DMS114 treated with DMSO at 0.1 percent for 48 hours (cell line): ENCODE measurements around the gene FOXO6.
"Not testable (repeated sequence)": the region's sequence is repeated elsewhere in the genome, so short reads cannot be mapped to it uniquely, and the experiment has no call there.

Source experiments
- DNase-seq: peaks from one replicate; lab custom pipeline; 2025; ENCODE audit not compliant: unreplicated experiment; lab: John Stamatoyannopoulos, UW

FOXO6 gene

DNA sequence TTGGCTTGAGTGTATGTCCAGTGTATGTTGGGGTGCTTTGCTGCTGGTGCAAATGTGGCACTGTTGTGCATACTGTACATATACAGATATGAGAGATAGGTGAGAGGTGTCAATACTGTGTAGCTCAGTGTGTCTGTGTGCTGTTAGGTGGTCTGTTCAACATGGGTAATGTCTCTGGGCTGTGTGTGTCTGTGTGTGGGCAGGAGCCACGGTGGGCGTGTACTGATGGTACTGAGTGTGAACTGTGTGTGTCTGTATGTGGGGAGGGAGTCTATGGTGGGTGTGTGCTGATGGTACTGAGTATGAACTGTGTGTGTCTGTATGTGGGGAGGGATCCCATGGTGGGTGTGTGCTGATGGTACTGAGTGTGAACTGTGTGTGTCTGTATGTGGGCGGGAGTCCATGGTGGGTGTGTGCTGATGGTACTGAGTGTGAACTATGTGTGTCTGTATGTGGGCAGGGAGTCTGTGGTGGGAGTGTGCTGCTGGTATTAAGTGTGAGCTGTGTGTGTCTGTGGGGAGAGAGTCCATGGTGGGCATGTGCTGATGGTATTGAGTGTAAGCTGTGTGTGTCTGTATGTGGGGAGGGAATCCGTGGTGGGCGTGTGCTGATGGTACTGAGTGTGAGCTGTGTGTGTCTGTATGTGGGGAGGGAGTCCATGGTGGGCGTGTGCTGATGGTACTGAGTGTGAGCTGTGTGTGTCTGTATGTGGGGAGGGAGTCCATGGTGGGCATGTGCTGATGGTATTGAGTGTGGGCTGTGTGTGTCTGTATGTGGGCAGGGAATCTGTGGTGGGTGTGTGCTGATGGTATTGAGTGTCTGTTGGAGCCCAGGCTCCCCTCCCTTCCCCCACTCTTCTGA is 32.2 kb upstream of the FOXO6 start:
- DNase-seq, result no peak

DNA sequence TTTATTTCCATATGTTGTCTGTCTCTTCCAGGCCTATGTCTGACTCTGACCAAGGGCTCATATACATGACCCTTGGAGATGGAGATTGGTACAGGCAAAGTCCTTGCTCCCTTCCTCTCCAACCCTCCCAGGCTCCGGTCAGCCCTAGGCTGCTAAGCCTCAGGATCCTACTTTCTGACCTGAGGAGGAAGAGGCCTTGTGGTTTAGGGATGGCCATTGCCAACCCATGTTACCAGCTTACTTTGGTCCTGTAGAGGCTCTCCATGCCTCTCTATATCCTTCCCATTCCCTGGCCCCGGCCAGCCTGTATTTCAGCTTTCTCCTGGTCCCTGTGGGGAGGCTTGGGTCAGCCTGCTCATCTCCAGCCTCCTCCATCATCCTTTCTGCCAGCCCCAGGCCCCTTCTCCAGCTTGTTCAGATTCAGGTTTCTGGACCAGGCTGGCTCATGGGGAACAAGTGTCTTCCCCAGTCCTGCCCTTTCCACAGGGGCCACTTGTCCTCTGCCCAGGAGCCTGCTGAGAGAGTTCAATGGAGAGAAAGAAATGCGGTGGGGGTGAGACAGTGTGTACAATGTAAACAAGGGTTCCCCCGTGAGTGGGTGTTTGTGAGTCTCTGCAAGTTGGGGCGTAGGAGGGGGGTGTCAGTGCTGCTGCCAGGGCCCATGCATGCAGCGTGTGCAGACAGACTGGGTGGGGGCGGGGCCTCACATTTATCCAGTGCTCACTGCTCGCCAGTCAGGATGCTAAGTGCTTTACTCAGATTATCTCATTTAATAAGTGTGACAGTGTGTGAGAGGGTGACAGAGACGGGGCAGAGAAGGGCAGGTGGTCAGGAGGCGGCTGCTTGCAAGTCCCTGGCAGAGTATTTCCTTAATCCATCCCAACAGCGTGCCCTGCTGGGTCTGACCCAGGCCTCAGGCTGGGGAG is 31.3 kb upstream of the FOXO6 start:
- no peak for DNase-seq

DNA sequence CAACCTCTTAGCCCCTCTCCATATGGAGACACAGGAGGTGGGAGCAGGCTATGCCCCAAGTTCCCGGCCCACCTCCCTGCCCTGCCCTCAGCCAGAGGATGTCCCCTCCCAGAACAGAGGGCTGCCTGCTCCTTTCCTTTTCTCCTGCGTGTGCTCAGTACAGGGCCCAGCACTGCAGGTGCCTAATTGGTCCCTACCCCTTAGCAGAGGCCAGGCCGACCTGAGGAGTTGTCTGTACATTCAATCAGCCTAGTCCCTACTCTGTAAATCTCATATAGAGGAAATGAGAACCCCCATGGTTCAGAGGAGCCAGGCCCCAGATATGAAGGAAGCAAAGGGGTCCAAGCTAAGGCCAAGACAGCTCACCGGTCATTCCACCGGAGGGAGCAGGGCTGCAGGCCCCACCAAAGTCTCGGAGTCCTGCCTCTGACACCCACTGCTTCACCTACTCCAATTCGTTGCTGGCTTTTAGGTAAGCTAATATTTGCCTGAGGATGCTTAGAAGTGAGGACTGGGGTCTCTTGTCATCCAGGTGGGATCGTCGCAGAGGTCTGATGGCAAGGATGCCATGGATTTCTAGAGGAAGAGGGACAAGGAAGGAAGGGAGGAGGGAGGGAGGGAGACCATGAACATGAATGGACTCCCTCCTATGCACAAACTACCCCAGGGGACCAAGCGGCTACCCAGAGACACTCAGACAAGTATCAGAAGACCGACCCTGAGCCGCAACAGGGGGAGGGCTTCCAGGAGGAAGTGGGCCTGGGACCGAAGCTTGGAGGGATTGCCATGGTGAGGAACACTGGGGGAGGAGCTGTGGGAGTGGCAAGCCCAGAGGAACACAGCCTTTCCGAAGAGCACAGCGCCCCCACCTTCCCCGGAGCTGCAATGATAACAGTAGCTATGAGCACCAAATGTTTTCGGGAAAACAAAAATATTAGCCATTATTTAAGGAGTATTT is 30.4 kb upstream of the FOXO6 start:
- DNase-seq, result peak; percentile 14

DNA sequence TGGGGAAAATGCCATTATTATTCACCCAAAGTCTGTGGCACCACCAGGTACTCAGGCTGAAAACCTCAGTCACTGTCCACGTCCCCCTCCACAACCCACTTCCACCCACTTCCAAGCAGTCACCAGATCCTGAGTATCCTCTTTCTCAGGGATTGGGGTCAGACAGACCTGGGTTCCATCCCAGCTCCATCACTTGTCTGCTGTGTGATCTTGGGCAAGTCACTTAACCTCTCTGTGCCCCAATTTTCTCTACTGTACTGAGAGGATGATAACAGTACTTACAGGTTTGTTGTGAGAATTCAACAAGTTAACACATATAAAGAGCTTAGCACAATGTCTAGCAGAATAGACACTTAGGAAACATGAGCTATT is 29.7 kb upstream of the FOXO6 start:
- DNase-seq, result no peak

DNA sequence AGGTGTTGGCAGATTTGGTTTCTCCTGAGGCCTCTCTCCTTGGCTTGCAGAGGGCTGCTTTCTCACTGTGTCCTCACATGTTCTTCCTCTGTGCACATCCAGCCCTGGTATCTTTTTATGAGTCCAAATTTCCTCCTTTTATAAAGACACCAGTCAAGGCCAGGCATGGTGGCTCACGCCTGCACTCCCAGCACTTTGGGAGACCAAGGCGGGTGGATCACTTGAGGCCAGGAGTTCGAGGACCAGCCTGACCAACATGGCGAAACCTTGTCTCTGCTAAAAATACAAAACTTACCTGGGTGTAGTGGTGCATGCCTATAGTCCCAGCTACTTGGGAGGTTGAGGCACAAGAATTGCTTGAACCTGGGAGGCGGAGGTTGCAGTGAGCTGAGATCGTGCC is 29.1 kb upstream of the FOXO6 start:
- DNase-seq, result not testable (repeated sequence)

DNA sequence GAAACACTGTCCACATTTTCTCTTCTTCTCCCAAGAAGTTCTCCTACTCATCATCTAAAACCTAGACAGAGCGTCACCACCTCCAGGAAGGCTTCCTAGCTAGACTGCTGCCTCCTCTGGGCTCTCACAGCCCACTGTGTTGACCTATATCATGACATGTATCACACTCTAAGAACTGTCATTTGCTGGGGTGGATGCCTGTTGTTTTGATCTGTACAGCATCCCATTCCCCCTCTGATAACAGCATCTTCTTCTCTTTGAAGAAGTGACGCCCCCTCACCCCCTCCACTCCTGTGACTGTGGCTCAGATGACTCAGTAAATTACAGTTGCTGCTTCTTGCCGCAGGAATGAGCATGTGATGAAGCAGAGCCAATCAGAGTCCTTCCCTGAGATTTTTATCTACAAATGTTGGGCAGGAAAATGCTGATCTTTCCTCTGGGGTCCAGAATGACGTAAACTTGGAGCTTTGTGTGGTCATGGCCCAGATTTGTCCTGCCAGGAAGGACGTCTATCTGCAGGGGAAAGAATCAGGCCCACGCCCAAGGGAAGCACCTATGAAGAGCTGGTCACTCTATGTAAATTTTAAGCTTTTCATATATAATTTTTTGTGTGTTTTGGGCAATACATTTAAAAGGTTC is 28.0 kb upstream of the FOXO6 start:
- no peak for DNase-seq

DNA sequence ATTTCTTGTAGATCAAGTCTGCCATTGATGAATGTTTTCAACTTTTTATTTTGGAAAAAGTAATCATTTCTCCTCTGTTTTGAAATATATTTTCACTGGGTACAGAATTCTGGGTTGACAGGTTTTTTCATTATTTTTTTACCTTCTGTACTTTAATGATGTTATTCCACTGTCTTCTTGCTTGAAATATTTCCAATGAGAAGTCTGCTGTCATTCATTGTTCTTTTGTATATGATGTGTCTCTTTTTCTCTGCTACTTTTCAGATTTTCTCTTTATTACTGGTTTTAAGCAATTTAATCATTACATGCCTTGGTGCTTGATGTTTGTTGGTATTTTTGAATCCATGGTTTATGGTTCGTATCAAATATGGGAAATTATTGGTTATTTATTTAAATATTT is 22.4 kb upstream of the FOXO6 start:
- no peak for DNase-seq

DNA sequence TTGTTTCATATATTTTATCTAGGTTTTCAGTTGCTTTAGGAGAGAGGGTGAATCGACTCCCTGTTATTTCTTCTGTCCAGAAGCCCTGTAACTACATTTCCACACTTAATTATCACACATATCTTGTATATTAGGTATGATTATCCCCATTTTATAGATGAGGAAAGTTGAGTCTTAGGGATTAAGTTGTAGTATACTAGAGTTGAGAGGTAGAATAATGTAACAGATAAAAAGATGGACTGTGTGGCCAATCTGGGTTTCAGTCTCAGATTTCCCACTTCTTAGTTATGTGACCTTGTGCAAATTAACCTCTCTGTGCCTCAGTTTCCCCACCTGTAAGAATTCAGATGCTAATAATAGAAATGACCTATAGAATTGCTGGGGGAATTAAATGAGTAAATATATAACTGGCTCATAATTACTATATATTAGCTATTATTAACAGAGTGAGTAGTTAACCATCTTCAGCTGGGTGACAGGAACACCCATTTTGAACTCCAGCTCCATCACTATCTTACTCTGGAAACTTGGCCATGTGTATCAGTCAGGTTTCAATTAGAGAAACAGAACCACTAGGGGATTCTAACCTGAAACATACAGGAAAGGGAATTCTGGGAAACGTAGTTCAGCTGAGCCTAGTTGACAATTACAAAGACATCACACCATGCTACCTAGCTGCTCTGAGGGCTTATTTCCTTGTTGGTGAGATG is 20.4 kb upstream of the FOXO6 start:
- DNase-seq, result peak; percentile 21

DNA sequence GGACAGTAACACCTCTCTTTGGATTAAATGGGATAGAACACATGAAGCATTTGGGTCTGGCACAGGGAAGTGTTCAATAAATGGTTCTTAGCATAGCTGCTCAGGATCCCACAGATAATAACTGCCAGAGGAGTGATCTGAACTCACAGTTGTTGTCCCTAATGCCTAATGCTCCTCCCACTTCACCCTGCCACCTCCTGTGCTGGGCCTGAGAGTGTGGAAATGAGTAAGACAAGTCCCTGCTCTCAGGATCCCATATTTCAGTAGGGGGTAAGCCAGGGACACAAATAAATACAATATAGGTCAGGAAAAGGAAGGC is 19.9 kb upstream of the FOXO6 start:
- DNase-seq, result no peak

DNA sequence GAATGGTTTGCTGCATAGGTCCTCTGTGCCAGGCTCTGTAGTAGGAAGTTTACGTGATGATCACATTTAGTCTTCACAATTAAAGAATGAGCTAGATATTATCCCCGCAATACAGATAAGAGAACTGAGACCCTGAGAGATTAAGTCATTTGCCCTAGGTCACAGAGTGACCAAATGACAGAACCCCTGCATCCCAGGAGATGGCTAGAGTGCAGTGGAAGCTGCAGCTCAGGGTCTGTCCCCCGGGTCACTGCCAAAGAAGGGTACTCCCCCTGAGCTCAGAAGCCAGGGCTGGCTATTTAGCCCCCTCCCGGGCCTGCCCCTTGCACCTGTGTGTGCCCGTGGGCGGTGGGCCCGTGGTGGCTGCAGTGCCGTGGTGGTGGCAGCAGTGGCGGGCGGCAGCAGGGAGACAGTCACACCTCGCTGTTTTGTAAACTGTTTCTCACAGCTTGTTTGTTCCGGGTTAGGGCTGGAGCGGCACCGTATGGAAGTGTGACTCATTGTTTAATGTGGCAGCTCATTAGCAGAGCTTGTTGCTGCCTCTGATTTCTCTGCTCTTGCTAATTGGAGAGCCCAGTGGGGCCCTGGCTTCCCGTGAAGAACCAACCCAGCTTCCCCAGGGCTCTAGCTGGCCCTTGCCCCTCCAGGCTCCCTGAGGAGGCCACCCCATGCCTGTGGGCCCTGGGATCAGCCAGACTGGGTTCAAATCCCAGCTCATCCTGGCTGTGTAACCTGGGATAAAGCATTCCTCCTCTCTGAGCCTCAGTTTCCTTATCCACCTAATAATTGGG is 19.3 kb upstream of the FOXO6 start:
- no peak for DNase-seq

DNA sequence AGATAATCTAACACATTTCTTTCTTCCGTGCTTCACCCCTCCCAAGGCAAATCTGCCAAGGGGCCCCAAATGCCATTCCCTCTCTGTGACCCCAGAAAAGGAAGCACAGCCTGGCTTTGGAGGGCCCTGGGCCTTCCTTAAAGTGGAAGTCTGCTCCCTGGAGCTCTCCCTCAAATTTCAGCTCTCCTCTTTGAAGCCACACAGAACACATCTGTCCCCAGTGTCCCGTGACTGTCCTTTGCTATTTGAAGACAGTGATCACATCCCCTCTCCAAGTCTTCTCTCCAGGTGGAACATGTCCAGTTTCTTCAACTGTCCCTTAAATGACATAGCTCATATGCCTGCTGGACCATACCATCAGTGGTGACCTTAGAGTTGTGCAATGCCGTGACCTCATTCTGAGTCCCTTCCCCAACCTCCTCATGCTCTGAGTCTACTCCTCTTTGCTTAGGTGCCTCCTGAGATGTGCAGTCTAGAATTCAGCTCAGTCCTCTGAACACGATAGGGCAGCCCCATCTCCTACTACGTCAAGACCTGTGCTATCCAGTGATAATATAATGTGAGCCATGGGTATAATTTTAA is 18.4 kb upstream of the FOXO6 start:
- no peak for DNase-seq

DNA sequence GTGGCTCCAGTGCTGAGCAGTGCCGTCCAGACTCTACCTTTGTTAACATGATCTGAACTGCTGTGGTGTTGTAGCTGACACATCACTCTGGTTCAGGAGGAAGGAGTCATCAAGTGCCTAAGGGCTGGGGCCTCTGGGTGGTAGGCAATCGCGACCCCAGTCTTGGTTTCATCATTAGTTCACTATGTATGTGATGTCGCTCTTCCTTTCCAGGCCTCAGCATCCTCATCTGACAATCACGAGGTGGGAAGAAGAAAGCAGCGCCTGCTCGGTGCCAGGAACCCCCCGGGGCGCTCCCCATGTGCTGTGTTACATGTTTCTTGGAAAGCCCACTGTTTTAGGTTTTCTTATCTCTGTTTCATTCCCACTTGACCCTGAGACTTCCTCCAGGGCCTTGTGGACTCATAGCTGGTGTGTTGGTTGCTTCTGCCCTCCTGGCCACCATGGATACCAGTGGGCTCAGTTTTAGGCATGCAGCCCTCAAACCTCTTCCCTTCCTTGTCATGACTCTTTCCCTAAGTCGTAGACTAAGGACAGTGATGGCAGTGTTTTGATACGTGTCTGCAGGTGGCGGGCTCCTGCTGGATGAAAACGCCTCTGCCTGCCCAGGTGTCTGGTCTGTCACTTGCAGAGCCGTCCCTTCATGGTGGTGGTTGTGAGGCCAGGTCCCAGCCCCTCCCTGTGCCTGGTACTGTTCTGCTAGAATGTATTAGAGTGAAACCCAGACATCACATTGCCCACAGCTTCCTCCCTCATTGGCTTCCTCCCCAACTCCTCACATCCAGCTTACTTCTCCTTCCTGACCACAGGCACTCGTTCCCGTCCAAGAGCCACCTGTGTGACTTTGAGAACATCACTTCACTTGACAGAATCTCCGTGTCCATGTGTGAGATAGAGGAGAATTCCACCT is 17.2 kb upstream of the FOXO6 start:
- DNase-seq, result no peak

DNA sequence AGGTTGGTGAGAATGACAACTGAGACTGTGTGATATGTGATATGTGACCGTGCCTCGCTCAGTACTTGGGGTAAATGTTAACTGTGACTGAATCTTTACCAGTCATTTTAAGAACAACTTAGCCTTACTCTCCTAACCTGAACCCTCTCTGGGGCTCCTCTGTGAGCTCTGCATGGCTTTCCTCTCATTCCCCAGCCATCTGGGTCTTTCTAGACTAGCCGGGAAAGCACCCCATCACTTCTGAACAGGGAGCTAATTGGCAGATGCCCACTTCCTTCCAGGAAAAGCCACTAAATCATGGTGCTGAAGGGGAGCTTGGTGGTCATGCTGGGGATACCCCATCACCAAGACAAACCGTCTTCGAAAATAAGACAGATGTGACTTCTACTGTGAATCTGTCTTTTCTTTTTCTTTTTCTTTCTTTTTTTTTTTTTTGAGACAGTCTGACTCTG is 16.5 kb upstream of the FOXO6 start:
- DNase-seq, result no peak

DNA sequence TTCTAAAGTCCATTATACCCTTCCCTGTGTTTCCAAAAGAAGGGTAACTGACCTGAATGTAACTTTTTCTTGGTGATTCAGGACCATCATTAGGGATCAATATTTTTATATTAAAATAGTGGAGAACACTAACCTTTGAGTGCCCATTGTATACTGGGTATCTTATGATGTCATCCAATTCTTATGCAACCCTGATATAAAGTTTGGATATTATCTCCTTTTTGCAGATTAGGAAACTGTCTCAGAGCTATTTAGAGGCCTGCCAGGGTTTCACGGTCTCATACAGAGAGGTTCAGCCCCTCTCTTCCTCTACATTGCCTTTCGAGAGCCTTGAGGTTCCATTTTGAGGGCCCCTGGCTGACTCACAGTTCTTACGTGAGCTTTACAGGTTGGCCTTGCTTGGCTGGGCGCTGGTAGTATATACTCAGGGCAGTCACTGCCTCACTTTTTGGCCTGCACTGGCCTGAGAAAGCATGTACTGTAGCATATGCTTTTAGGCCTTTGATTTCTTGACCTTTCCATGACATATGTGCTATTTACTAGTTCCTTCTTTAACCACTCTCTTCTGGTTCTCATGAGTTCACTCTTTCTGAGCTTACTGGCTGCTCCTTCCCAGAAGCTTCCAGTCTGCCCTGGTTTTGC is 15.7 kb upstream of the FOXO6 start:
- no peak for DNase-seq

DNA sequence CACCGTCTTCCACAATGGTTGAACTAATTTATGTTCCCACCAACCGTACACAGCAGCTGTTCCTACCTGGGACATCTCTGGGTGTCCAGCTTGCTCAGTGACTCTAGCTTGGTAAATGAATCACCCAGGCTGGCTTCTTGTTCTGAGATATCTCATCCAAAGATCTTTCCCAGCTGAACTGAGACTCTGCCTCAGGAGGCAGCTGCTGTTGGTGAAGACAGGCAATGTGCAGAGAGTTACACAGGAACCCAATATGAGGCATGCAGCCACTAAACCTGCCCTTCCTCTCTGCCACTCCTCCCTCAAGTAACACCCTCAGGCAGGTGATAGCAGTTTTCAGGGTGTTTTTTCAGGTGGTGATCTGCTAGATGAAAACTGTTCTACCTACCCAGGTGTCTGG is 14.0 kb upstream of the FOXO6 start:
- DNase-seq, result no peak

DNA sequence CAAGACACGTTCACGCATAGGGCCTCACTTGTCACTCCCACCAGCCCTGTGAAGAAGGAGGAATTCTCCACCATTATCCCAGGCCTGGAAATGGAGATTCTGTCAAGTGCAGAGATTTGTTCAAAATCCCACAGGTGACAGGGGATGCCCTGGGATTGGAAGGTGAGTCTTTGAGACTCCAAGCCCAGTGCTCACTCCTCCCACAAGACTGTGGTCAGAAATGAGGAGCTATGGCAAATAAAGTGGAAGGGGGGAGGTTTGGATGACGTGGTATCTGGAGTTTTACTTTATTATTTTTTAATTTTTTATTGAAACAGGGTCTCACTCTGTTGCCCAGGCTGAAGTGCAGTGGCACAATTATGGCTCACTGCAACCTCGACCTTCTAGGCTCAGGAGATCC is 12.8 kb upstream of the FOXO6 start:
- DNase-seq, result no peak

DNA sequence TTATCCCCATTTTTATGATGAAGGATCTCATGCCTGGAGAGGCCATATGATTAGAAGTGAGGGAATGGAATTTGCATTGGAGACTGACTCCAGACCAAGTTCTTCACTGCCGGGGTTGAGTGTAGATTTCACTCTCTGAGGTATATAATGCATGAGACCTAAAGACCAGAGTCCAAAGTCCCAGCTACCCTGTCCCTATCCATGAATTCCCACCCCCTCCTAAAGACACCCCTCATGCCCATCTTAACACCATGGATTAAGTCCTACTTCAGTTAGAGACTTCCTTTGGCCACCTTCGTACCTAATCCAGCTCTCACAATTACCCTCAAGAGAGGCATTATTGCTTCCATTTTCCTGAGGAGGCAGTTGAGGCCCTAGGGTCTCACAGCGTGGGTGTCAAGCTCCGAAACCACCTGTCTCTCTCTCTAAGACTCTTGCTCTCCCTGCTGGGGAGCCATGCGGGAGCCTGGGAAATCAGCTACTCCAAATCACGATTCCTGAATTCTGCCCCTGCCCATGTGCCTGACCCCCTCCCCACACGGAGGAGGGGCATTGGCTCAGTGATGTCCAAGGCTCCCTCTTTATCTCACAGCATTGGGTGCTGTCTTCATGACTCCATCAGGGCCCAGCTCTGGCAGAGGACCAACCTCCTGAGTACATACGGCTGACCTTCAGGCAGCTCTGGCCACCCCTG is 11.7 kb upstream of the FOXO6 start:
- DNase-seq, result no peak
